CD4-positive, alpha-beta T cell treated with Interleukin-17A for 1 hour (primary cell): ENCODE results near the gene CASTOR2.
"Not testable (repeated sequence)": the region's sequence is repeated elsewhere in the genome, so short reads cannot be mapped to it uniquely, and the experiment has no call there.

Experiments used
- DNase-seq: peaks from one replicate; pipeline ENCODE4 v3.0.0-alpha.2; 2020

Gene CASTOR2

GRCh38 chr7:74964511-74965119 lies at the start of gene CASTOR2:
Gene CASTOR2 (plus strand): TSS chr7:74964705. CDS start chr7:74964986, 281 bp downstream.
- DNase-seq: peak; percentile 84

GRCh38 chr7:74922321-74922890 lies 42.1 kb upstream of the CASTOR2 start:
- DNase-seq: not testable (repeated sequence)

- not testable (repeated sequence) for DNase-seq
These were observed 40.9 kb upstream of the CASTOR2 start for GRCh38 chr7:74923644-74924043.

DNA sequence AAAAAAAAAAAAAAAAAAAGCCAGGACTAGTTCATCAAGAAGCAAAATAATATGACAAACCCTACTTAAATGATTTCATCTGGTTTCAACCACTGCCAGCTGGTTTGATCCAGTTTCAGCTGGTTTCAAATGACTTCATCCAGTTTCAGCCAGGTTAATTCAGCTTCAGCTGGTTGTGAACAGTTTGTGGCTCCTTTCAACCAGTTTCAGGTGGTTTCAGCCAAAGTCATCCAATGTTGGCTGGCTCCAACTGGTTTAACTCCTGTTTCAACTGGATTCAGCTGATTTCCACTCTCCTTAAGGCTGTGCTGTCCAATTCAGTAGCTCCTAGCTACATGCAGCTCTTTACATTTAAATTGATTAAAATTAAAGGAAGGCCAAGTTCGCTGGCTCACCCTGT lies 37.5 kb upstream of the CASTOR2 start:
- DNase-seq: not testable (repeated sequence)

GRCh38 chr7:74931563-74932328 lies 32.8 kb upstream of the CASTOR2 start:
- not testable (repeated sequence) for DNase-seq

DNA sequence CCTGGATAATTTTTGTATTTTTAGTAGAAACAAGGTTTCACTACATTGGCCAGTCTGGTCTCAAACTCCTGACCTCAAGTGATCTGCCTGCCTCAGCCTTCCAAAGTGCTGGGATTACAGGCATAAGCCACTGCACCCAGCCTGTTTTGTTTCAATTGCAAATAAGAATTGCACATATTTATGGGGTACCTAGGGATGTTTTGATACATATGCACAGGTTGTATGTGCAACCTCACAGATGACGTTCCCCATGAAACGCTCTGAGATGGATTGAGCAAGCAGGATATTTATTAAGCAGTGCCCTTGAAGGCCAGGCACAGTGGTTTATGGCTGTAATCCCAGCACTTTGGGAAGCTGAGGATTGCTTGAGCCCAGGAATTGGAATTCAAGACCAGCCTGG lies 25.1 kb upstream of the CASTOR2 start:
- DNase-seq: not testable (repeated sequence)

GRCh38 chr7:74941302-74942069 lies 23.0 kb upstream of the CASTOR2 start:
- DNase-seq: not testable (repeated sequence)

DNA sequence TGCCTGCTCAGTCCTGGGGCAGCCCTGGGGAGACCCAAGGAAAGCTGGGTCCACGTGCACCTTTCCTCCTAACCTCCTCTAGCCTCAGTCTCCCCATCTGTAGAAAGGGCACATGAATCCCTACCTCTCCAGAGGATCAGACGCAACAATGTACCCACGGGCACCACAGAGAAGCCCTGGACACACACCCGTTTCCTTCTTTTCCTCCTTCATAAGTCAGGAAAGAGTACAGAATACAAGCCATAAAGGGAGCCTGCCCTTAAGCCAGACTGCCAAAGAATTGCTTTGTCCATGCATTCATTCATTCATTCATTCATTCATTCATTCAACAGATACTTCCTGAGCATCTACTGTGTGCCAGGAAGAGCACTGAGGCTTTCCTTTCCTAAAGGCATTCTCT lies 20.6 kb upstream of the CASTOR2 start:
- not testable (repeated sequence) for DNase-seq

DNA sequence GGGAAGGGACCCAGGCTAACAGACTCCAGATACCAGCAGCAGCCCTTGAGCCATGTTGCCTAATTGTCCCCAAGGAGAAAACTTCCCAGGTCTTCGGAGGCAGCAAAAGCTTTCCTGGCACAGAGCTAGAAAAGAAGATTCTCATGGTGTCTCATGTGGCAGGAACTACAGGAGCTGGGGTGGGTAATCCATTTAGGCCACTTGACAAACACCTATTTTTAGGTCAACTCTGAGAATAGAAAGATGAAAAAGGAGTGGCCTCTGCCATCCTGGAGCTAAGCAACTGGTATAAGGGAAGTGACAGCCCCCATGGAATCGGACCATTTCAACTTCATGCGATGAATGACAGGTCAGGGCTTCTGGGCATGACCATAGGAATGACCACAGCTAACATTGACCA lies 16.8 kb upstream of the CASTOR2 start:
- not testable (repeated sequence) for DNase-seq

- DNase-seq: not testable (repeated sequence)
These were observed 10.7 kb upstream of the CASTOR2 start for GRCh38 chr7:74953774-74954173.

- not testable (repeated sequence) for DNase-seq
These were observed 6.2 kb upstream of the CASTOR2 start for GRCh38 chr7:74958328-74958727.

- DNase-seq: peak; percentile 1
These were observed 598 bp upstream of the CASTOR2 start for GRCh38 chr7:74963704-74964510.

GRCh38 chr7:74966208-74966854 lies 1.8 kb downstream of the CASTOR2 start:
- DNase-seq: not testable (repeated sequence)

DNA sequence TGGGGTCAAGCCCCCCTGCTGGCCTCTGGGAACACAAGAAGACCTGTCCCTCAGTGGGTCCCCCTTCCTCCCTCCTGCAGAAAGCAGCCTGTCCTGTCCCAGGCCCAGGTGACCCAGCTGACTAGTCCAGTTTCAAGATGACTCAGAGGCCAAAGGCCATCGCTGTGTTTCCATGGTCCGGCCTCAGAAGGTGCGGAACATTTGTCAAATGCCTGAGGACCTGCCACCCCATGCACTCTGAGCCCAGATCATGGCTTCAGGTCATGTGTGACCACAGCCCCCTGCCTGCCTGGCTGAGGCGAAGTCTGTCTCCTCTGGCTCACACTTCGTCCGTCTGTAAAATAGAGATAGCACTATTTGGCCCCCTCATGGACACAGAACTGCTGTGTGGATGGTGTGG lies 2.4 kb downstream of the CASTOR2 start:
- not testable (repeated sequence) for DNase-seq

DNA sequence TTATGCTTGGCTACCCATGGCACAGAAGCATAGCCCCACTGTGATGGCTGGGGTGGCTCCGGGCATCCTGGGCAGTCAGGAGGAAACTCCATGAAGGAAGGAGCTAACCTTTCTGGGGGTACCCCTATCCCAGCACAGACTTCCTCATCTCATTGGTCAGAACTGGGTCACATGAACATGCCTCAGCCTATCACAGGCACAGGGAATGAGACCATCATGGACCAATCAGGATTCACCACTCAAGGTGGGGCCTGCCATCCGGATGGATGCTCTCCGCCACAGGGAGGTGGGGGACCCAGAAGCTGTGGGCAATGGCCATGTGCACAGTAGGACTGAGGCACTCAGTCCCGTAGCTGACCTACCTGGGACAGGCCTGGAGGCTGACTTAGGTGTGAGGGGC lies 6.9 kb downstream of the CASTOR2 start:
- not testable (repeated sequence) for DNase-seq

GRCh38 chr7:74972377-74972776 lies 7.9 kb downstream of the CASTOR2 start:
- not testable (repeated sequence) for DNase-seq

GRCh38 chr7:74975959-74976358 lies 11.5 kb downstream of the CASTOR2 start:
- not testable (repeated sequence) for DNase-seq

- not testable (repeated sequence) for DNase-seq
These were observed 13.0 kb downstream of the CASTOR2 start for GRCh38 chr7:74977523-74977922.

GRCh38 chr7:74988436-74988835 lies 23.9 kb downstream of the CASTOR2 start:
- DNase-seq: not testable (repeated sequence)

DNA sequence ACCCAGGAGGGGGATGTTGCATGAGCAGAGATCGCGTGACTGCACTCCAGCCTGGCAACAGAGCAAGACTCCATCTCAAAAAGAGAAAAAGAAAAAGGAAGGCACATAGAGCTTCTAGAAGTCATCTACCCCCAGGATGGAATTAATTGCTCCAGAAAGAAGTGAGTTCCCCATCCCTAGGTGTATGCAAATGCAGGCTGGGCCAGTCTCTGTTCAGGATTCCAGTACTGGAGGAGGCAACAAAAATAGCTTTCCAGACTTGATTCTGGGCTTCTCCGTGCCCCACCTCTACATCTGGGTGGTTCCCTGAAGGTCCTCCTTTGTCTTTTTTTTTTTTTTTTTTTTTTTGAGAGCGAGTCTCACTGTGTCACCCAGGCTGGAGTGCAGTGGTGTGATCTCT lies 28.6 kb downstream of the CASTOR2 start:
- no peak for DNase-seq

GRCh38 chr7:74994869-74995543 lies 30.5 kb downstream of the CASTOR2 start:
- DNase-seq: not testable (repeated sequence)
